ENCODE results near the gene PIGV. TPM values are rescaled to one million over a fixed set of nuclear protein-coding genes. Genes with fewer than 3 reads are reported as not detected.
A peak's percentile ranks its signal among the peaks of the same experiment; 100 is the strongest.

The PIGV gene
- total RNA-seq, 1 experiment from 2014 or later = 21.3 TPM

- no peaks in the 10 kb centered on the region for H3K27me3 ChIP-seq (replicated peaks)
- DNase-seq (ENCODE audit: low read depth in 1 of 2, low spot score in 2 of 2) = no peak
- peaks cover 52% of the 10 kb centered on the region for H3K4me1 ChIP-seq (replicated peaks)
- H3K9me3 ChIP-seq (replicated peaks) = no peaks in the 10 kb centered on the region
- H3K27ac ChIP-seq = no peak overlapping the region
- H3K4me3 ChIP-seq = no peak overlapping the region
- H3K36me3 ChIP-seq = peaks cover 71% of the 10 kb centered on the region
Measured at GRCh38 chr1:26781206-26781825, 6.4 kb upstream of the PIGV start.

- no peak overlapping the region for H3K4me3 ChIP-seq
- H3K4me1 ChIP-seq (replicated peaks) = peaks cover 65% of the 10 kb centered on the region
- no peak overlapping the region for H3K27ac ChIP-seq
- peak in 1 of 2 experiments; percentile 35 for DNase-seq (ENCODE audit: low read depth in 1 of 2, low spot score in 2 of 2)
- no peaks in the 10 kb centered on the region for H3K9me3 ChIP-seq (replicated peaks)
- peaks cover 57% of the 10 kb centered on the region for H3K36me3 ChIP-seq
- H3K27me3 ChIP-seq (replicated peaks) = no peaks in the 10 kb centered on the region
Measured at GRCh38 chr1:26782521-26783212, 5.1 kb upstream of the PIGV start.

GRCh38 chr1:26783646-26784022 is 4.1 kb upstream of the PIGV start:
- no peak for DNase-seq (ENCODE audit: low read depth in 1 of 2, low spot score in 2 of 2)
- Histone ChIP-seq H3K27me3 (replicated peaks) (no peaks in the 10 kb centered on the region), H3K36me3 (peaks cover 48% of the 10 kb centered on the region), H3K4me1 (replicated peaks) (peaks cover 72% of the 10 kb centered on the region), H3K4me3 (no peak overlapping the region), H3K9me3 (replicated peaks) (no peaks in the 10 kb centered on the region), H3K27ac (no peak overlapping the region)

GRCh38 chr1:26784023-26784871 is 3.5 kb upstream of the PIGV start:
- peak; percentile 78 to 87 for DNase-seq (ENCODE audit: low read depth in 1 of 2, low spot score in 2 of 2)
- H3K36me3 ChIP-seq = peaks cover 41% of the 10 kb centered on the region
- peaks cover 78% of the 10 kb centered on the region for H3K4me1 ChIP-seq (replicated peaks)

GRCh38 chr1:26784886-26785285 is 2.9 kb upstream of the PIGV start:
- Histone ChIP-seq H3K4me3 (no peak overlapping the region), H3K4me1 (replicated peaks) (peaks cover 84% of the 10 kb centered on the region), H3K27me3 (replicated peaks) (no peaks in the 10 kb centered on the region), H3K27ac (0 out of 2 replicates have a peak overlapping the region, but pooled peaks have one; percentile 99), H3K9me3 (replicated peaks) (no peaks in the 10 kb centered on the region), H3K36me3 (peaks cover 35% of the 10 kb centered on the region)
- no peak for DNase-seq (ENCODE audit: low read depth in 1 of 2, low spot score in 2 of 2)

More at GRCh38 chr1:26784023-26784871, 3.5 kb upstream of the PIGV start:
- H3K27me3 ChIP-seq (replicated peaks) = no peaks in the 10 kb centered on the region
- H3K27ac ChIP-seq = no peak overlapping the region
- no peaks in the 10 kb centered on the region for H3K9me3 ChIP-seq (replicated peaks)
- H3K4me3 ChIP-seq = no peak overlapping the region

GRCh38 chr1:26785611-26786436 is 1.9 kb upstream of the PIGV start:
- Histone ChIP-seq H3K27me3 (replicated peaks) (no peaks in the 10 kb centered on the region), H3K4me3 (no peak overlapping the region), H3K4me1 (replicated peaks) (peaks cover 90% of the 10 kb centered on the region), H3K9me3 (replicated peaks) (no peaks in the 10 kb centered on the region), H3K27ac (peak overlapping the region; percentile 99), H3K36me3 (peaks cover 26% of the 10 kb centered on the region)
- DNase-seq (ENCODE audit: low read depth in 1 of 2, low spot score in 2 of 2) = peak in 1 of 2 experiments; percentile 55

- peak overlapping the region; percentile 99 for H3K27ac ChIP-seq
- H3K4me1 ChIP-seq (replicated peaks) = peaks cover 84% of the 10 kb centered on the region
- H3K9me3 ChIP-seq (replicated peaks) = no peaks in the 10 kb centered on the region
- H3K36me3 ChIP-seq = peaks cover 17% of the 10 kb centered on the region
- DNase-seq (ENCODE audit: low read depth in 1 of 2, low spot score in 2 of 2) = peak; percentile 88 to 89
- no peaks in the 10 kb centered on the region for H3K27me3 ChIP-seq (replicated peaks)
- peak overlapping the region; percentile 58 for H3K4me3 ChIP-seq
Measured at GRCh38 chr1:26786437-26787380, 1.0 kb upstream of the PIGV start.

- DNase-seq (ENCODE audit: low read depth in 1 of 2, low spot score in 2 of 2) = peak in 1 of 2 experiments; percentile 64
- H3K9me3 ChIP-seq (replicated peaks) = no peaks in the 10 kb centered on the region
- H3K4me1 ChIP-seq (replicated peaks) = peaks cover 78% of the 10 kb centered on the region
- H3K4me3 ChIP-seq = peak overlapping the region; percentile 58
- no peaks in the 10 kb centered on the region for H3K27me3 ChIP-seq (replicated peaks)
- H3K36me3 ChIP-seq = peaks cover 12% of the 10 kb centered on the region
- peak overlapping the region; percentile 99 for H3K27ac ChIP-seq
Measured at GRCh38 chr1:26787381-26787705, 407 bp upstream of the PIGV start.

- DNase-seq (ENCODE audit: low read depth in 1 of 2, low spot score in 2 of 2) = no peak
- H3K36me3 ChIP-seq = peaks cover 5% of the 10 kb centered on the region; the same call in 1 of the 2 replicates
- H3K9me3 ChIP-seq (replicated peaks) = no peaks in the 10 kb centered on the region
- H3K4me1 ChIP-seq (replicated peaks) = peaks cover 67% of the 10 kb centered on the region
- no peaks in the 10 kb centered on the region for H3K27me3 ChIP-seq (replicated peaks)
- H3K27ac ChIP-seq = peak overlapping the region; percentile 99
- peak overlapping the region; percentile 58 for H3K4me3 ChIP-seq
Measured at GRCh38 chr1:26788515-26788785, 700 bp downstream of the PIGV start.

GRCh38 chr1:26788836-26789611 is 1.3 kb downstream of the PIGV start:
- no peaks in the 10 kb centered on the region for H3K9me3 ChIP-seq (replicated peaks)
- peak; percentile 89 to 92 for DNase-seq (ENCODE audit: low read depth in 1 of 2, low spot score in 2 of 2)
- peaks cover 61% of the 10 kb centered on the region for H3K4me1 ChIP-seq (replicated peaks)

GRCh38 chr1:26789612-26789865 is 1.8 kb downstream of the PIGV start:
- no peaks in the 10 kb centered on the region for H3K9me3 ChIP-seq (replicated peaks)
- no peaks in the 10 kb centered on the region for H3K27me3 ChIP-seq (replicated peaks)
- H3K36me3 ChIP-seq = peaks cover 9% of the 10 kb centered on the region
- peaks cover 56% of the 10 kb centered on the region for H3K4me1 ChIP-seq (replicated peaks)
- no peak overlapping the region for H3K27ac ChIP-seq
- H3K4me3 ChIP-seq = no peak overlapping the region
- no peak for DNase-seq (ENCODE audit: low read depth in 1 of 2, low spot score in 2 of 2)

More at GRCh38 chr1:26788836-26789611, 1.3 kb downstream of the PIGV start:
- Histone ChIP-seq H3K4me3 (peak overlapping the region; percentile 58), H3K27ac (peak overlapping the region; percentile 99), H3K27me3 (replicated peaks) (no peaks in the 10 kb centered on the region), H3K36me3 (peaks cover 4% of the 10 kb centered on the region; the same call in 1 of the 2 replicates)

GRCh38 chr1:26789931-26790330 is 2.2 kb downstream of the PIGV start:
- no peak for DNase-seq (ENCODE audit: low read depth in 1 of 2, low spot score in 2 of 2)
- H3K36me3 ChIP-seq = peaks cover 13% of the 10 kb centered on the region
- no peaks in the 10 kb centered on the region for H3K9me3 ChIP-seq (replicated peaks)
- no peak overlapping the region for H3K4me3 ChIP-seq
- no peaks in the 10 kb centered on the region for H3K27me3 ChIP-seq (replicated peaks)
- H3K4me1 ChIP-seq (replicated peaks) = peaks cover 52% of the 10 kb centered on the region
- H3K27ac ChIP-seq = no peak overlapping the region
